GM20000 (cell line): ENCODE data around the gene GRHPR.
A peak's percentile ranks its signal among the peaks of the same experiment; 100 is the strongest.
"Not testable (repeated sequence)": the region's sequence is repeated elsewhere in the genome, so short reads cannot be mapped to it uniquely, and the experiment has no call there.

ENCODE experiments used
- DNase-seq: peaks from one replicate; pipeline ENCODE4 v3.0.0; 2012; ENCODE audit warnings: low spot score
- TF ChIP-seq, protein P1 (sequence below): IDR thresholded peaks from 2 replicates; pipeline ENCODE4 v1.5.1; 2012; ENCODE audit warnings: mild to moderate bottlenecking, control low read depth; ENCODE audit errors: extremely low read depth, missing control alignments

Gene GRHPR

GRCh38 chr9:37464426-37465248, 42.1 kb downstream of the GRHPR start:
- peak; percentile 43 for DNase-seq
- TF ChIP-seq, protein P1, sequence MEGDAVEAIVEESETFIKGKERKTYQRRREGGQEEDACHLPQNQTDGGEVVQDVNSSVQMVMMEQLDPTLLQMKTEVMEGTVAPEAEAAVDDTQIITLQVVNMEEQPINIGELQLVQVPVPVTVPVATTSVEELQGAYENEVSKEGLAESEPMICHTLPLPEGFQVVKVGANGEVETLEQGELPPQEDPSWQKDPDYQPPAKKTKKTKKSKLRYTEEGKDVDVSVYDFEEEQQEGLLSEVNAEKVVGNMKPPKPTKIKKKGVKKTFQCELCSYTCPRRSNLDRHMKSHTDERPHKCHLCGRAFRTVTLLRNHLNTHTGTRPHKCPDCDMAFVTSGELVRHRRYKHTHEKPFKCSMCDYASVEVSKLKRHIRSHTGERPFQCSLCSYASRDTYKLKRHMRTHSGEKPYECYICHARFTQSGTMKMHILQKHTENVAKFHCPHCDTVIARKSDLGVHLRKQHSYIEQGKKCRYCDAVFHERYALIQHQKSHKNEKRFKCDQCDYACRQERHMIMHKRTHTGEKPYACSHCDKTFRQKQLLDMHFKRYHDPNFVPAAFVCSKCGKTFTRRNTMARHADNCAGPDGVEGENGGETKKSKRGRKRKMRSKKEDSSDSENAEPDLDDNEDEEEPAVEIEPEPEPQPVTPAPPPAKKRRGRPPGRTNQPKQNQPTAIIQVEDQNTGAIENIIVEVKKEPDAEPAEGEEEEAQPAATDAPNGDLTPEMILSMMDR = no peak

DNA sequence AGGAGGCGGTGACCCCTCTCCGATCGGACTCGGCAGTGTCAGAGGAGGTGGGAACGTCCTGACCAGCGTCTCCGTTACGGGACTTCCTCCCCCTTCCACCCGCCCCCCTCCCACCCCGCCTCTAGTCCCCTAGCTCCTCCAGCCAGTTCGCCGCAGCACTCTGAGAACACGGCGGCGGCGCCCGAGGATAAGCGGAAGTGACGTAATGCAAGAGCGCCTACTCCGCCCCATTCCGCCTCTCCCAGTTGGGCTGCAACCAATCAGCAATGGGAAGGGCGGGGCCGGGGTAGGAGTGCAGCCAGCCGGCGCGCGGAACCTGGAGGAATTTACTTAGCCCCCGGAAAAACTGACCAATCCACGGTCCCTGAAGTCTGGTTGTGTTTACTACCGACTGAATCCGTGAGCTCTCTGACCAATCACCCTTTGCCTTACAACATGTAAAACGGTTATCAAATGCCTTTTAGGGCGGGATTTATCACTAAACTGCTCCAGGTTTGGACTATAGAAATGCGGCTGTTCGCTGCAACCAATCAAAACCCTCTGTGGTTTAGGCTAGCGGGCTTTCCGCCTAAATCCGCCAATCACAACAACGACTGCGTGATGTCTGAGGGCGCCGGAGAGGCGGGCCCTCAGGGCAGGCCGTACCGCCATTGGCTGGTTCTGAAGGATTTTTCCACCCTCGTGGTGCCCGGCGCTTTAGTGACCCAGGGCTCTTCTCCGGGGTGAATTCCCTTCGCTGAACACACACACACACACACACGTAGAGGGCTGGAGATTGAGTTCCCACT, 42.9 kb downstream of the GRHPR start, which contains the start of gene ZBTB5:
TSS of gene ZBTB5 (minus strand) at position 202 of the 788 bp plus-strand sequence. CDS start 22,899 bp downstream, outside the sequence.
- DNase-seq = peak; percentile 93
- TF ChIP-seq, protein P1 = no peak

DNA sequence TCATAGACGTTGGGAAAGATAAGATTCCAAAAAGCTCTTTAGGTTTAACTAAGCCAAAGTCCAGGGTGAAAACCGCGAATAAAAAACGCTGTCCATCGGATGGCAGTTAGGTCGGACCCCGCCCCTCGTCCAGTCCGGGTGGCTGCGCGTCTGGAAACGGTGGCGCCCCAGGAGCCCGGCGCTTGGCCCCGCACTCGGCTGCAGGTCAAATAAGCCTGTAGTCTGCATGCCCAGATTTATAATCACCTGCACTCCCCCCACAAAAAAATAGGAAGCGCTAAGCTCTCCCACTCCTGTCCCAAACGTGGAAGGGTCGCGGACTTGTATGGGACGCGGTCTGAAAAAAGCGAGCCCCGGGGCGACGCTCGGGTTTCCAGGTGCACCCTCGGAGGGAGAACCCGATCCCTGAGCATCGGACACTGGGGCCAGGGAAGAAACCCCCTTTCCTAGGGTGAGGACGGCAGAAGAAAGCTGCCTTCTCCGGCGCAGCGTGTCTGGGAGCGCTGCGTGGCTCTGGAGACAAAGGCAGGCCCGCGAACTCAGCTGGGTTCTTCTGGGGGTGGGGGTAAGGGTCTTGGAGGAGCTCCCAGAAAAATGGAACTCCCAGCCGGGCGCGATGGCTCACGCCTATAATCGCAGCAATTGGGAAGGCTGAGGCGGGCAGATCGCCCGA, 43.7 kb downstream of the GRHPR start:
- TF ChIP-seq, protein P1 = no peak
- DNase-seq = no peak

- DNase-seq = not testable (repeated sequence)
Observed at GRCh38 chr9:37467530-37467929, 45.0 kb downstream of the GRHPR start.

DNA sequence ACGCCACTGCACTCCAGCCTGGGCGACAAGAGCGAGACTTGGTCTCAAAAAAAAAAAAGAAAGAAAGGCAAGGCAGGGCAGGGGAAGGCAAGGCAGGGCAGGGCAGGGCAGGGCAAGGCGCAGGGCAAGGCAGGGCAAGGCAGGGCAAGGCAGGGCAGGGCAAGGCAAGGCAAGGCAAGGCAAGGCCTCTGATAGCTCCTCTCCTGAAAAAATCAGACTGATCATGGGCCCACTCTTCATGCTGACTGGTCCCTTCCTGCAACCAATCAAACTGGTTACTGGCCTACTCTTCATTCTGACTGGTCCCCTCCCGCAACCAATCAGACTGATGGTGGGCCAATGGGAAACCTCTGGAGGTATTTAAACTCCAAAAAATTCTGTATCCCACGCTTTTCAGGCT, 46.1 kb downstream of the GRHPR start:
- no peak for DNase-seq
- TF ChIP-seq, protein P1 = no peak

GRCh38 chr9:37471942-37472684, 49.6 kb downstream of the GRHPR start:
- TF ChIP-seq, protein P1 = no peak
- no peak for DNase-seq

DNA sequence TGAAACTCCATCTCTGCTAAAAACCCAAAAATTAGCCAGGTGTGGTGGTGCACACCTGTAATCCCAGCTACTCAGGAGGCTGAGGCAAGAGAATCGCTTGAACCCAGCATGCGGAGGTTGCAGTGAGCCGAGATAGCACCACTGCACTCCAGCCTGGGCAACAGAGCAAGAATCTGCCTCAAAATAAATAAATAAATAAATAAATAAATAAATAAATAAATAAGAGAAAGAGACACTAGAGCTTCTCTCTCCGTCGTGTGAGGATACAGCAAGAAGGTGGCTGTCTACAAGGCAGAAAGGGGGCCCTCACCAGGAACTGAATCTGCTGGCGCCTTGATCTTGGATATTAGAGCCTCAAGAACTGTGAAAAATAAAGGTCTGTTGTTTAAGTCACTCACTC, 51.5 kb downstream of the GRHPR start:
- not testable (repeated sequence) for DNase-seq
